Colon (tissue), 2 donors: ENCODE measurements around the gene DLG3.
"Not testable (repeated sequence)": the region's sequence is repeated elsewhere in the genome, so short reads cannot be mapped to it uniquely, and the experiment has no call there.

ENCODE experiments used
- FAIRE-seq: peaks from 2 replicates; lab custom pipeline; 2012; peaks lifted over from hg19 to GRCh38; lab: Jason Lieb, UNC
- donor health status: control.
- donor health status: control.

Gene DLG3

GRCh38 chrX:70476934-70477733 is 32.5 kb downstream of the DLG3 start:
- FAIRE-seq = no peak

- FAIRE-seq = no peak
Observed at GRCh38 chrX:70477734-70478075, 33.1 kb downstream of the DLG3 start.

GRCh38 chrX:70478526-70479245 is 34.1 kb downstream of the DLG3 start:
- FAIRE-seq = no peak

- FAIRE-seq = peak; percentile 43
Observed at GRCh38 chrX:70479247-70479921, 34.7 kb downstream of the DLG3 start.

GRCh38 chrX:70479922-70480659 is 35.5 kb downstream of the DLG3 start:
- FAIRE-seq = peak; percentile 77

GRCh38 chrX:70480660-70481018 is 36.0 kb downstream of the DLG3 start:
- no peak for FAIRE-seq

GRCh38 chrX:70481471-70482270 is 37.0 kb downstream of the DLG3 start:
- FAIRE-seq = no peak

GRCh38 chrX:70482300-70482699 is 37.7 kb downstream of the DLG3 start:
- FAIRE-seq = no peak

GRCh38 chrX:70485466-70485865 is 40.8 kb downstream of the DLG3 start:
- no peak for FAIRE-seq

GRCh38 chrX:70488856-70489255 is 44.2 kb downstream of the DLG3 start:
- FAIRE-seq = peak; percentile 69

GRCh38 chrX:70494441-70494840 is 49.8 kb downstream of the DLG3 start:
- no peak for FAIRE-seq

GRCh38 chrX:70496491-70496890 is 51.9 kb downstream of the DLG3 start:
- no peak for FAIRE-seq

- no peak for FAIRE-seq
Observed at GRCh38 chrX:70497026-70497425, 52.4 kb downstream of the DLG3 start.

GRCh38 chrX:70498129-70498528 is 53.5 kb downstream of the DLG3 start:
- FAIRE-seq = no peak

- no peak for FAIRE-seq
Observed at GRCh38 chrX:70500826-70501225, 56.2 kb downstream of the DLG3 start.

GRCh38 chrX:70504772-70505450 is 60.3 kb downstream of the DLG3 start:
- FAIRE-seq = no peak

GRCh38 chrX:70505451-70505841 is 60.8 kb downstream of the DLG3 start:
- FAIRE-seq = no peak

- peak; percentile 47 for FAIRE-seq
Observed at GRCh38 chrX:70508296-70508911, 63.8 kb downstream of the DLG3 start.

GRCh38 chrX:70509078-70509477 is 64.4 kb downstream of the DLG3 start:
- FAIRE-seq = no peak

- not testable (repeated sequence) for FAIRE-seq
Observed at GRCh38 chrX:70515270-70515669, 70.6 kb downstream of the DLG3 start.

GRCh38 chrX:70515692-70516091 is 71.1 kb downstream of the DLG3 start:
- FAIRE-seq = not testable (repeated sequence)
